Astrocyte (in vitro differentiated cells and primary cell): ENCODE data around the gene RNF26.
A peak's percentile ranks its signal among the peaks of the same experiment; 100 is the strongest.

ENCODE experiments used
- EZH2 ChIP-seq: IDR thresholded peaks from 2 replicates; pipeline ENCODE4 v1.6.1; 2012; ENCODE audit warnings: mild to moderate bottlenecking, low read length, inconsistent platforms; ENCODE audit not compliant: insufficient read depth
- TF ChIP-seq, protein P1 (sequence below): IDR thresholded peaks from 2 replicates; pipeline ENCODE4 v1.5.1; 2011; ENCODE audit warnings: low read depth, mild to moderate bottlenecking, inconsistent platforms, low read length, moderate library complexity; ENCODE audit not compliant: insufficient read depth

DNA sequence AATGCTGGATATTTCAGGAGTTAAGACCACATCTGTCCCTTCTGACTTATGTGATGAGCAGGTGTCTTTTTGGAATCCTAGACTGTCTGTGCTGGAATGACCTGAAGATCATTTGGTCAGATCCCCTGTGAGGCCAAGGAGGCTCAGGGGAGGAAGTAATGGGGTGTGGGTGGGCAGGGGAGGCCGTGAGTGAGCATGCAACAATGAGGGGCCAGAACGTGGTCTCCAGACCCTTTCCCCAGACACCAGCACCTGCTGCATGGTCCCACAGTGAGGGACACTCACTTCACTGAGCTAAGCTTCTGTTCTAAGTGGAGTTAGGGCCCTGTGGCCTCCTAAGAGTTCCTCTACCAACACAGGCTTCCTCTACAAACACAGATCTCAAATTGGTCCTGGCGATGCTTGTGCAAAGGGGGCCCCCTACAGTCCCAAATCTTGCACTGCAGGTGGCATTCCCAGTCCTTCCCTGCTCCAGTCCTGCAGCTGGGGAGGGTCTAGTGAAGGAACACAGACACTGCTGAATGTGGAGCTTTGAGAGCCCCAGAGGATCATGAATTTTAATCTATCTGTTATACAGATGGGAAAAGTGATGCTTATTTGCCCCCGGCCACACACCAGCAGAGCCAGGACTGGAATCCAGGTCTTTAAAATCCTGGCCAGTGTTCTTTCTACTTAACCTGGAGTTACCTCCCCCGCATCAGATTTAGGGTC lies 39.7 kb downstream of the RNF26 start:
- TF ChIP-seq, protein P1, sequence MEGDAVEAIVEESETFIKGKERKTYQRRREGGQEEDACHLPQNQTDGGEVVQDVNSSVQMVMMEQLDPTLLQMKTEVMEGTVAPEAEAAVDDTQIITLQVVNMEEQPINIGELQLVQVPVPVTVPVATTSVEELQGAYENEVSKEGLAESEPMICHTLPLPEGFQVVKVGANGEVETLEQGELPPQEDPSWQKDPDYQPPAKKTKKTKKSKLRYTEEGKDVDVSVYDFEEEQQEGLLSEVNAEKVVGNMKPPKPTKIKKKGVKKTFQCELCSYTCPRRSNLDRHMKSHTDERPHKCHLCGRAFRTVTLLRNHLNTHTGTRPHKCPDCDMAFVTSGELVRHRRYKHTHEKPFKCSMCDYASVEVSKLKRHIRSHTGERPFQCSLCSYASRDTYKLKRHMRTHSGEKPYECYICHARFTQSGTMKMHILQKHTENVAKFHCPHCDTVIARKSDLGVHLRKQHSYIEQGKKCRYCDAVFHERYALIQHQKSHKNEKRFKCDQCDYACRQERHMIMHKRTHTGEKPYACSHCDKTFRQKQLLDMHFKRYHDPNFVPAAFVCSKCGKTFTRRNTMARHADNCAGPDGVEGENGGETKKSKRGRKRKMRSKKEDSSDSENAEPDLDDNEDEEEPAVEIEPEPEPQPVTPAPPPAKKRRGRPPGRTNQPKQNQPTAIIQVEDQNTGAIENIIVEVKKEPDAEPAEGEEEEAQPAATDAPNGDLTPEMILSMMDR: peak; percentile 90
- no peak for TF ChIP-seq EZH2
